ENCODE measurements around the gene TNFRSF19.

Gene TNFRSF19

GRCh38 chr13:23629566-23630272 lies 59.5 kb downstream of the TNFRSF19 start:
- no peak for DNase-seq

GRCh38 chr13:23630349-23631093 lies 60.3 kb downstream of the TNFRSF19 start:
- no peak for DNase-seq

GRCh38 chr13:23631311-23632047 lies 61.3 kb downstream of the TNFRSF19 start:
- no peak for DNase-seq

- no peak for DNase-seq
These were observed 61.9 kb downstream of the TNFRSF19 start for GRCh38 chr13:23632048-23632582.

- DNase-seq = no peak
These were observed 62.5 kb downstream of the TNFRSF19 start for GRCh38 chr13:23632741-23633140.

GRCh38 chr13:23634897-23635296 lies 64.7 kb downstream of the TNFRSF19 start:
- no peak for DNase-seq

GRCh38 chr13:23636360-23636759 lies 66.1 kb downstream of the TNFRSF19 start:
- no peak for DNase-seq

- DNase-seq = no peak
These were observed 67.6 kb downstream of the TNFRSF19 start for GRCh38 chr13:23637829-23638228.

- no peak for DNase-seq
These were observed 69.5 kb downstream of the TNFRSF19 start for GRCh38 chr13:23639674-23640073.

- peak; percentile 32 for DNase-seq
These were observed 71.9 kb downstream of the TNFRSF19 start for GRCh38 chr13:23642110-23642509.

GRCh38 chr13:23643338-23644125 lies 73.3 kb downstream of the TNFRSF19 start:
- DNase-seq = no peak

GRCh38 chr13:23644126-23644419 lies 73.9 kb downstream of the TNFRSF19 start:
- DNase-seq = no peak

- DNase-seq = no peak
These were observed 74.4 kb downstream of the TNFRSF19 start for GRCh38 chr13:23644527-23645138.

- DNase-seq = no peak
These were observed 75.6 kb downstream of the TNFRSF19 start for GRCh38 chr13:23645851-23646250.

GRCh38 chr13:23651439-23651838 lies 81.2 kb downstream of the TNFRSF19 start:
- no peak for DNase-seq

- DNase-seq = no peak
These were observed 81.7 kb downstream of the TNFRSF19 start for GRCh38 chr13:23651887-23652286.

- DNase-seq = no peak
These were observed 82.9 kb downstream of the TNFRSF19 start for GRCh38 chr13:23652909-23653726.

- DNase-seq = no peak
These were observed 84.2 kb downstream of the TNFRSF19 start for GRCh38 chr13:23654111-23655110.

GRCh38 chr13:23655321-23655720 lies 85.1 kb downstream of the TNFRSF19 start:
- no peak for DNase-seq
